ENCODE data around the gene MIAT.
A peak's percentile ranks its signal among the peaks of the same experiment; 100 is the strongest.

The MIAT gene

DNA sequence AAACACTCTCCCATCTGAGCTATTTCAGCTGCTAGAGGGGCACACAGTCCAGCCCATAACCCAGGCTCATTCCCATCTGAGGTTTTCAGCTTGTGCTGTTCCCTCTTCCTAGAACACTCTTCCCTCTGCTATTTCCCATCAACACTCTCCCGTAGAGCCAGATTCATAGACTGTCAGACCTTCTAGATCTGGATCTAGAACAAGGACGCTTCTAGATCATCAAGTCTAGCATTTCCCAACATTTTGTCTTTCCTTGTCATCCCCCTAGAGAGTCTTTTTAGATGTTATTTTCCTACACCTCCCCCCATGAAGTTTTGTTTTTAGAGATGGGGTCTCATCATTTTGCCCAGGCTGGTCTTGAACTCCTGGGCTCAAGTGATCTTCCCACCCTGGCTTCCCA, 22.3 kb upstream of the MIAT start:
- no peak overlapping the region for H3K4me3 ChIP-seq (ENCODE audit: low read length)
- no peaks in the 10 kb centered on the region for H3K36me3 ChIP-seq (ENCODE audit: control insufficient read depth, low read depth, low read length)
- H3K27ac ChIP-seq (ENCODE audit: low read length): no peak overlapping the region
- H3K9ac ChIP-seq (ENCODE audit: low read length): no peak overlapping the region
- no peaks in the 10 kb centered on the region for H3K9me3 ChIP-seq (ENCODE audit: control insufficient read depth, low read depth, low read length)
- H3K4me1 ChIP-seq (ENCODE audit: control insufficient read depth, low read depth, low read length): peaks cover 12% of the 10 kb centered on the region
- H3K27me3 ChIP-seq (ENCODE audit: control insufficient read depth, insufficient read depth, low read length): no peaks in the 10 kb centered on the region

DNA sequence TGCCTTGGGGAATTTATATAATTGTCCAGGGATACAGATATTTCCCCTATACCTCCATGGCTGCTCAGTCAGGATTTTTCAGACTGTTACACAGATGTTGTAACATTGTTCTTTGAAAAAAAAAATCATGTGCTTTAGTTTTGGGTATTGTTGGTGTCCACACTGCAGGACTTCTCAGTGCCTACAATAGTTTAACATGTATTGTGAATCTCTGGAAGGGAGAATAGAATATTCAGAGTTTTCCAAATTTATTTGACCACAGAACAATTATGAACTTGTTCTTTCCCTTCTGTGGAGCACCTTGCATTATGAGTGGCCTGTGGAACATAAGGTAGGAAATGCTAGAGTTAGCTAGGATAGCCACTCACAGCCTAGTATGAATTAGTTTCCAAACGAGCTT, 21.1 kb upstream of the MIAT start:
- Histone ChIP-seq H3K36me3 (ENCODE audit: control insufficient read depth, low read depth, low read length) (no peaks in the 10 kb centered on the region), H3K27me3 (ENCODE audit: control insufficient read depth, insufficient read depth, low read length) (no peaks in the 10 kb centered on the region), H3K9ac (ENCODE audit: low read length) (no peak overlapping the region), H3K27ac (ENCODE audit: low read length) (no peak overlapping the region), H3K4me1 (ENCODE audit: control insufficient read depth, low read depth, low read length) (peaks cover 24% of the 10 kb centered on the region), H3K9me3 (ENCODE audit: control insufficient read depth, low read depth, low read length) (no peaks in the 10 kb centered on the region), H3K4me3 (ENCODE audit: low read length) (no peak overlapping the region)

DNA sequence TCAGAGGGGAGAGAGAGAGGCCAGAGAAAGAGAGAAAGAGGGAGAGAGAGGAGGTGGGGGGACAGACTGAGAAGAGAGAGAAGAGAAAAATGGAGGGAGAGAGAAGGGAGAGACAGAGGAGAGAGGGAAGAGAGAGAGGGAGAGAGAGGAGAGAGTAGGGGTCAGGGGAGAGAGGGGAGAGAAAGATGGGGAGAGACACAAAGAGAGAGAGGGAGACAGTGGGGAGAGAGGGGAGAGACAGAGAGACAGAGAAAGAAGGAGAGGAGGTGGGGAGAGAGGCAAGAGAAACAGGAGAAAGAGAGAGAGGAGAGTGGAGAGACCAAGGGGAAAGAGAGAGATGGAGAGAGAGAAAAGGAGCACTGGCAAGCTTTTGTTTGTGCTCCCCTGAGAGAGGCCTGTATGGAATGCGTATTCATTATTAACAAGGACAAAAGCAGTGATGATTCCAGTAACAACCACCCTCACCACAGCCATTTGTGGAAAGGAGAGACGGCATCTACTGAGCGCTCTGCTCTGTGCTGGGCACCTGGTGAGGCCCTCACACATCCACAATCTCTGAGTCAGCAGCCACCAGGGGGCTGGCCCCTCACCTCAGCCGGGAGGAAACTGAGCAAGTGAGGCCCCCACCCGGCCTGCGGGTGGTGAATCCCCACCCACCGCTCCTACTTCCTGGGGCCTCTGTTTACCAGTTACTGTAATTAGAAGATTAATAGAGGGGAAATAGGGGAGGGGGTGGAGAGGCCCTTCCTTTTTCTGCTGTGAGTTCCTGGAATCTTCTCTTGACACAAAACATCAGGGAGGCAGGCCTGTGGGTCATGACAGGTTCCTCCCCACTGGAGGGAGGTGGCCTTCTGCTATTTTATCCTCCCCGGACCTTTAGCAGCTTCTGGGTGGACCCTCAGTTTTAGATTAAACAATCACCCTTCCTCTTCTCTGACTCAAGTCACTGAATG, 14.6 kb upstream of the MIAT start:
- peak overlapping the region; percentile 27 for H3K27ac ChIP-seq (ENCODE audit: low read length)
- no peaks in the 10 kb centered on the region for H3K27me3 ChIP-seq (ENCODE audit: control insufficient read depth, insufficient read depth, low read length)
- H3K4me3 ChIP-seq (ENCODE audit: low read length): peak overlapping the region; percentile 10
- peak overlapping the region; percentile 28 for H3K9ac ChIP-seq (ENCODE audit: low read length)
- H3K4me1 ChIP-seq (ENCODE audit: control insufficient read depth, low read depth, low read length): peaks cover 81% of the 10 kb centered on the region
- H3K36me3 ChIP-seq (ENCODE audit: control insufficient read depth, low read depth, low read length): no peaks in the 10 kb centered on the region
- no peaks in the 10 kb centered on the region for H3K9me3 ChIP-seq (ENCODE audit: control insufficient read depth, low read depth, low read length)

DNA sequence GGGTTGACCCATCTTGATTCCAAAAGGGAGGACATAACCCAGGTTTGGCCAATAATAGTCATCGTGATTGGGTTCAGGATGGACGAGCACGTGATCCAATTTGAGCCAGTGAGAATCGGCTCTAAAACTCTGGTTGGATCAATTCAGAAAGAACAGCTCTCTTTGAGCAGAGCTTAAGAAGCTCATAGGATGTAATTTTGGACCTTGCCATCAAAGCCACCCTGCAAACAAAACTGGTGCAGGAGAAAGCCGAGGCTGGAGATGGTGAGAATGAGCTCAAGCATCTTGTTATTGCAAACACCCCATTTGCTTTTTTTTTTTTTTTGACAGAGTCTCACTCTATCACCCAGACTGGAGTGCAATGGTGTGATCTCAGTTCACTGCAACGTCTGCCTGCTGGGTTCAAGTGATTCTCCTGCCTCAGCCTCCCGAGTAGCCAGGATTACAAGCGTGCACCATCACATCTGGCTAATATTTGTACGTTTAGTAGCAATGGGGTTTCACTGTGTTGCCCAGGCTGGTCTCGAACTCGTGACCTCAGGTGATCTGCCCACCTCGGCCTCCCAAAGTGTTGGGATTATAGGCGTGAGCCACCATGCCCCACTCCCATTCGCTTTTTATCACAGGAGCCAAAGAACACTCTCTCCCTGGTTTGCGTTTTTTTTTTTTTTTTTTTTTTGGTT, 13.8 kb upstream of the MIAT start:
- Histone ChIP-seq H3K27me3 (ENCODE audit: control insufficient read depth, insufficient read depth, low read length) (no peaks in the 10 kb centered on the region), H3K4me3 (ENCODE audit: low read length) (no peak overlapping the region), H3K9ac (ENCODE audit: low read length) (no peak overlapping the region), H3K9me3 (ENCODE audit: control insufficient read depth, low read depth, low read length) (no peaks in the 10 kb centered on the region), H3K27ac (ENCODE audit: low read length) (peak overlapping the region; percentile 27), H3K4me1 (ENCODE audit: control insufficient read depth, low read depth, low read length) (peaks cover 86% of the 10 kb centered on the region), H3K36me3 (ENCODE audit: control insufficient read depth, low read depth, low read length) (no peaks in the 10 kb centered on the region)

DNA sequence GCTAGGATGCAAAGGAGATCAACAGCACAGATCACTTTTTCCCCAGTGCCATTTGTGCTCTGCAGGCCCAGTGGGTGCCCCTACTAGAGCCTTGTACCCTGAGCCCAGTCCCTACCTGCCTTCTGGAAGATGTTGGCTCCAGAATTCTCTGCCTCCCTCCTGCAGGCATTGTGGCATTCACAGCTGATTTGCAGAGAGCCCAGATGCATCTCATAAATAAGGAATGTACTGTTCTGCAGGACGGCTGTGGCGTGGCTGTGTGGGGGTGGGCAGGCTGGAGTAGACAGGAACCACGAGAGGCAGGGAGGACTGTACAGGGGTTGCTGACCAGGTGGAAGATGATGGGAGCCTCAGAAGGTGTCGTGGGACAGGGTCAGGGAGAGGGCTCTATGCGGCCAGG, 11.2 kb upstream of the MIAT start:
- H3K36me3 ChIP-seq (ENCODE audit: control insufficient read depth, low read depth, low read length): no peaks in the 10 kb centered on the region
- peaks cover 78% of the 10 kb centered on the region for H3K4me1 ChIP-seq (ENCODE audit: control insufficient read depth, low read depth, low read length)
- no peak overlapping the region for H3K9ac ChIP-seq (ENCODE audit: low read length)
- no peak overlapping the region for H3K4me3 ChIP-seq (ENCODE audit: low read length)
- no peaks in the 10 kb centered on the region for H3K27me3 ChIP-seq (ENCODE audit: control insufficient read depth, insufficient read depth, low read length)
- H3K9me3 ChIP-seq (ENCODE audit: control insufficient read depth, low read depth, low read length): no peaks in the 10 kb centered on the region
- no peak overlapping the region for H3K27ac ChIP-seq (ENCODE audit: low read length)

DNA sequence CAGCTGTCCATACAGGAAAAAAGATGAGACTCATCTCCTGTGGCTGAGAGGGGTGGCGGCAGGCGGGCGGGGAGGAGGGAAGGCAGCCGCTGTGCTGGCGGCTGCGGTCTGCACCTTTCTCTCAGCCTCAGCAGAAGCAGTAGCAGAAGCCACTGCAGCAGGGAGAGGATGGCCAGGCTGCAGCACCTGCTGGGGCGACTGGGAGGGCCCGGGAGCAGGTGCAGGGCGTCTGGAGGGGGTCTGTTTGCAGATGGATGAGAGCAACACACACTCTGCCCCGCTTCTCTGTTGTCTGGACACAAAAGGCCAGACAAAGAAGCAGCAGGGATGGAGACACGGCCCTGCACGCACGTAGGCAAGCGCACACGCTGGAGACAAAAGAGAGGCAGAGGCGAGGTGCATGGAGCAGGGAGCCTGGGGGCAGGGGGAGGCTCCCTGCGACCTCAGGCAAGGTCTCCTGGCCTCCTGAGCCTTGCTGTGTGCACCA, 9.3 kb upstream of the MIAT start:
- H3K9me3 ChIP-seq (ENCODE audit: control insufficient read depth, low read depth, low read length): no peaks in the 10 kb centered on the region
- H3K27ac ChIP-seq (ENCODE audit: low read length): peak overlapping the region; percentile 29
- peak overlapping the region; percentile 63 for H3K9ac ChIP-seq (ENCODE audit: low read length)
- peak overlapping the region; percentile 33 for H3K4me3 ChIP-seq (ENCODE audit: low read length)
- H3K4me1 ChIP-seq (ENCODE audit: control insufficient read depth, low read depth, low read length): peaks cover 60% of the 10 kb centered on the region
- H3K36me3 ChIP-seq (ENCODE audit: control insufficient read depth, low read depth, low read length): no peaks in the 10 kb centered on the region
- H3K27me3 ChIP-seq (ENCODE audit: control insufficient read depth, insufficient read depth, low read length): no peaks in the 10 kb centered on the region

DNA sequence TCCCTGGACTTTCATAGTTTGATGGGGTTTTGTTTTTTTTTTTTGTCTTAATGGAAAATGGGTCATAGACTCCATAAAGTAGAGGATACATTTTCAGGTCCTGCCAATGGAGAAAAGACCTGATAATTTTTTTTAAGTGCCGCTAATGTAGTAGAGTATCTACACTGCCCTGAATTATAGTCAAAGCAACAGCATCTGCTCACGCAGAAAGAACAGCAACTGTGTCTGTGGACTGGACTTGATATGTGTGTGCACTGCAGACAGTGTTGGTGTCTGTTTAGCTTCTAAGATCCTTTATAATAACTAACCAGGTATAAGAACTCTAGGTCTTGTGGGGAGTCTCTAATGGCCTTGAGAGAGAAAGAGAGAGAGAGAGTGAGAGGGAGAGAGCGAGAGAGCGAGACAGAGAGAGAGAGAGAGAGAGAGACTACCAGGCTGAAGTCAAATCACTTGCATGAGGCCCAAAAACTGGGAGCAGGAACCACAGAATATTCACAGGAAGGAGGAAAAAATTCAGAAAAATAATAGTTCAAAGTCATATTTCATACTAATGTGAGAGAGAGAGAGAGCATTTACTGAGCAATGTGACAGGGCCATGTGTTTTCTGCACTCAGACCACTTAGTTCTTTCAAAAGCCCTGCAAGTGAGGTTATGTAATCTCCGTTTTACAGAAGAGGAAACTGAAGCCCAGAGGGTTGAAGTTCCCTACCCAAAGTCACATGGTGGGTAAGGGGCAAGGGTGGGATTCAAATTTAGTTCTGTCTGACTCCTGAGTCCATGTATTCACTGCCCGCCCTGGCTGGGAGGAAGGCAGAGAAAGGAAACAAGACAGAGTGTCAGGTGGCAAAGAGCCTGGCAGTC, 8.6 kb upstream of the MIAT start:
- Histone ChIP-seq H3K4me1 (ENCODE audit: control insufficient read depth, low read depth, low read length) (peaks cover 53% of the 10 kb centered on the region), H3K9me3 (ENCODE audit: control insufficient read depth, low read depth, low read length) (no peaks in the 10 kb centered on the region), H3K4me3 (ENCODE audit: low read length) (peak overlapping the region; percentile 33), H3K27ac (ENCODE audit: low read length) (peak overlapping the region; percentile 29), H3K36me3 (ENCODE audit: control insufficient read depth, low read depth, low read length) (no peaks in the 10 kb centered on the region), H3K27me3 (ENCODE audit: control insufficient read depth, insufficient read depth, low read length) (no peaks in the 10 kb centered on the region), H3K9ac (ENCODE audit: low read length) (peak overlapping the region; percentile 63)

DNA sequence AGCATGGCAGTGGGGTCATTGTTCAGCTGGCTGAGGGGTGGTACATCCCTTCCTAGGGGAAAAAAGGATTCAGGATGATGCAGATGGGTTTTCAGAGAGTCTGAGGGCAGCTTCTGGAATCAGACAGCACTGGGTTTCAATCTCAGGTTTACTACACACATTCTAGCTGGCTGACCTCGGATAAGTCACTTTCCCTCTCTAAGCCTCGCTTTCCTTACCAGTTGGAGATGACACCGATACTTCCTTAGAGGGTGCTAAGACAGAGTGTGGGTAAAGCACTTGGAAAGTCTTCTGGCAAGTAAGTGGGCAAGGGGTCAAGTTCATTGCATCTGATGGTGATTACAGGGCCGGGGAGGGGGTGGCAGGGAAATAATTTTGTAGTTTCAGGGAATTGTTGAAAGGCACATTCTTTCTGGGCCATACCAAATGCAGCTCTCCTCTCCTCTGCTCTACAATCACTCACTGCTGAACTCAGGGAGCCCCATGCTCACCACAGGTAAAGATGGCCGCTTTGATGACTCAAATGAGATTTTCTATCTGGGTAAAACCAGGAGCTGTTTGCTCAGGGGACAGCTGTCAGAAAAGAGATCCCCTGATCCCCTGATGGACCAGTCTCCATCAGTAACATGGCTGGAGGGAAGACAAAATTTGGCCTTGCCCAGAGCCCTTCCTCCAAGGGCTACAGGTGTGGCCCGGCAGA, 6.5 kb upstream of the MIAT start:
- Histone ChIP-seq H3K27ac (ENCODE audit: low read length) (no peak overlapping the region), H3K36me3 (ENCODE audit: control insufficient read depth, low read depth, low read length) (no peaks in the 10 kb centered on the region), H3K4me3 (ENCODE audit: low read length) (no peak overlapping the region)

DNA sequence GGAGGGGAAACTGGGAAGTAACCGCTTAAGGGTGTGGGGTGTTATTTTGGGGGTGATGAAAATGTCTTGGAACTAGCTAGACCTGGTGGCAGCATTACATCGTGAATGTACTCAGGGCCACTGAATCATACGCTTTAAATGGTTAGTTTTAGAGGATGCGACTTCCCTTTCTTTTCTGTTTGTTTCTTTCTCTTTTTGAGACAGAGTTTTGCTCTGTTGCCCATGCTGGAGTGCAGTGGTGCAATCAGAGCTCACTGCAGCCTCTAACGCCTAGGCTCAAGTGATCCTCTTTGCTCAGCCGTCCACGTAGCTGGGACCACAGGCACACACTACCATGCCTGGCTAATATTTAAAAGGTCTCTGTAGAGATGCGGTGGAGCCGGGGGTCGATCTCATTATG, 5.6 kb upstream of the MIAT start:
- Histone ChIP-seq H3K36me3 (ENCODE audit: control insufficient read depth, low read depth, low read length) (no peaks in the 10 kb centered on the region), H3K4me3 (ENCODE audit: low read length) (no peak overlapping the region), H3K9ac (ENCODE audit: low read length) (no peak overlapping the region), H3K27me3 (ENCODE audit: control insufficient read depth, insufficient read depth, low read length) (no peaks in the 10 kb centered on the region), H3K4me1 (ENCODE audit: control insufficient read depth, low read depth, low read length) (peaks cover 23% of the 10 kb centered on the region), H3K9me3 (ENCODE audit: control insufficient read depth, low read depth, low read length) (no peaks in the 10 kb centered on the region), H3K27ac (ENCODE audit: low read length) (no peak overlapping the region)

More for the DNA sequence above, 6.5 kb upstream of the MIAT start:
- Histone ChIP-seq H3K9me3 (ENCODE audit: control insufficient read depth, low read depth, low read length) (no peaks in the 10 kb centered on the region), H3K4me1 (ENCODE audit: control insufficient read depth, low read depth, low read length) (peaks cover 33% of the 10 kb centered on the region), H3K27me3 (ENCODE audit: control insufficient read depth, insufficient read depth, low read length) (no peaks in the 10 kb centered on the region), H3K9ac (ENCODE audit: low read length) (no peak overlapping the region)

DNA sequence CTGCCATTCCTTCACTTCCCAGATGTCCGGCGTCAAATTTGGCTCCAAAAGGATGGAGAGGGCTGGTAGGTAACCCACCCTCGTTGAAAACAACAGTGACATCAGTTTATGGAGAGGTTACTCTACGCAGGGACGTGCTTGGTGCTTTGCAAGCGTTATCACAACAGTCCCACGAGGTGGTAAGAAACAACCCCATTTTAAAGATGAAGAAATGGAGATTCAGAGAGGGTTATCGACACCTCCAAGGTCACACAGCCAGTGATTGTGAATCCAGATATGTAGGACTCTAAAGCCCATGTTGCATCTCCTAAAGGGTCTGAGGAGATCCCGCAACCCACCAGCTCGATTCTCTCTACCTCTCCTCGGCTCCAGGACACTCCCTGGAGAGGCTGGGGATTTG, 773 bp downstream of the MIAT start:
- peaks cover 8% of the 10 kb centered on the region for H3K36me3 ChIP-seq (ENCODE audit: control insufficient read depth, low read depth, low read length)
- H3K4me3 ChIP-seq (ENCODE audit: low read length): peak overlapping the region; percentile 77
- peaks cover 20% of the 10 kb centered on the region for H3K4me1 ChIP-seq (ENCODE audit: control insufficient read depth, low read depth, low read length)
- peak overlapping the region; percentile 77 for H3K9ac ChIP-seq (ENCODE audit: low read length)
- no peaks in the 10 kb centered on the region for H3K27me3 ChIP-seq (ENCODE audit: control insufficient read depth, insufficient read depth, low read length)
- no peaks in the 10 kb centered on the region for H3K9me3 ChIP-seq (ENCODE audit: control insufficient read depth, low read depth, low read length)
- H3K27ac ChIP-seq (ENCODE audit: low read length): peak overlapping the region; percentile 60

Data from iPS-18a (cell line).